Psoas muscle (tissue), 8 donors: ENCODE results near the gene CD99. TPM values are rescaled to one million over a fixed set of nuclear protein-coding genes. Genes with fewer than 3 reads are reported as not detected.
"Not testable (repeated sequence)": the region's sequence is repeated elsewhere in the genome, so short reads cannot be mapped to it uniquely, and the experiment has no call there.

ENCODE experiments used
- ATAC-seq, 4 donors: fragments of 200-7000 bp; cut with Tn5 transposase; one replicate each; pipeline ENCODE4 v1.9.1; 2020; ENCODE audit warnings: moderate library complexity in 3 of 4, mild to moderate bottlenecking in 2 of 4
- DNase-seq, 2 donors: peaks; one replicate each; pipeline ENCODE4 v3.0.0-alpha.2; 2020
- H3K27ac ChIP-seq: fragments of 200-600 bp; one replicate; pipeline ENCODE4 v1.8.0; 2022
- H3K27me3 ChIP-seq, 3 donors: fragments of 200-600 bp in 1 of 3; one replicate each; pipeline versions ENCODE4 v1.6.1 to v1.8.0; 2013 to 2022; ENCODE audit warnings: low read length in 2 of 3, mild to moderate bottlenecking in 2 of 3, moderate library complexity in 1 of 3; ENCODE audit not compliant: insufficient read depth in 3 of 3
- H3K36me3 ChIP-seq, 2 donors: fragments of 200-600 bp in 1 of 2; one replicate each; pipeline versions ENCODE4 v1.6.1 to v1.8.0; 2013 to 2022; ENCODE audit warnings: low read depth in 1 of 2, mild to moderate bottlenecking in 1 of 2, moderate library complexity in 1 of 2; ENCODE audit not compliant: insufficient read depth in 1 of 2
- H3K4me1 ChIP-seq: fragments of 200-600 bp; one replicate; pipeline ENCODE4 v1.8.0; 2022
- H3K4me3 ChIP-seq: fragments of 200-600 bp; one replicate; pipeline ENCODE4 v1.8.0; 2022; ENCODE audit warnings: mild to moderate bottlenecking
- H3K9me3 ChIP-seq: fragments of 200-600 bp; one replicate; pipeline ENCODE4 v1.8.0; 2022
- WGBS, 3 donors: extraction: QIAGEN DNeasy Blood & Tissue Kit; methylation state at CpG; one replicate each; pipeline versions ENCODE4 v1.1.6 to v1.1.7; 2013; 5-methylcytosine and 5-hydroxymethylcytosine counted together
- intact Hi-C, 2 donors: fragments of 100-400 bp; cut with DNase I; formaldehyde crosslinking; loops; one replicate each; pipeline versions ENCODE4 v1.11.0 to v1.14.2; 2022
- polyA plus RNA-seq, 3 donors: library from polyadenylated mRNA; stranded (reverse); fragments of 200-250 nt; gene quantifications; one replicate each; pipeline ENCODE4 v1.2.3, GENCODE V29; 2013
- total RNA-seq, 4 donors: library from RNA; stranded (reverse); fragmentation: NEBNext Ultra II Directional in 2 of 4; extraction: Animal tissue kit (Norgen Biotek cat#: 25700) in 2 of 4; gene quantifications; one replicate each; pipeline versions ENCODE4 v1.2.1 to v1.2.4, GENCODE V29; 2021 to 2023
- TF ChIP-seq, protein P1 (sequence below): fragments of 200-600 bp; IDR thresholded peaks from one replicate; pipeline ENCODE4 v1.8.0; 2022; ENCODE audit warnings: antibody characterized with exemption
- donor health status: healthy with polysubstance abuse.
- donor health status: DM: no; HTN: no; CAD: no; lungs with moderate emphysema.
- donor health status: Bipolar disorder and iron deficiency.
- donor health status: healthy.
- donor health status: DM: yes; HTN: yes; CAD: no.
- donor health status: DM: no; HTN: no; CAD: no.
- donor health status: DM: no; HTN: no; CAD: no.
- donor health status: DM: yes; HTN: yes; CAD: no.

Gene CD99
- total and polyA plus RNA-seq, 7 donors = 118 to 239 (median 128) TPM

DNA sequence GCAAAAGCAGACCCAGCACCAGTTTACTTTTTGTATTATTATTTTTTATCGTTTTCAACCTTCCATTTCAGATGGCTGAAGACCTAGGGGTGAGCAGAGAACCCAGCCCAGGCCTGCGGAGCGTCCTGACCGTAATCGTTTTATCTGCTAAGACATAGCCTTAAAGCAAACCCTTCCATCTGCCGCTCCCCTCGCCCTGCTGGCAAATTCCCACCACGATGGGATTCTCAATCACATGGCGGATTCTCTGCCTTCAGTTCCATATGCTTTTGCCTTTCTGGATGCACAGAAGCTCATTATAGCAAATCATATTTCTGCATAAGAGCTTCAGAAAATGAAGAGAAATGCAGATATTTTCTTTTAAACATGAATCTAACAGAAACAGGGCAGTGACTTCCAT lies 42.2 kb downstream of the CD99 start:
- 91 to 96% (median 94%) methylated on average over 9 of the region's 9 CpGs for WGBS, 3 donors
- no peak for ATAC-seq

DNA sequence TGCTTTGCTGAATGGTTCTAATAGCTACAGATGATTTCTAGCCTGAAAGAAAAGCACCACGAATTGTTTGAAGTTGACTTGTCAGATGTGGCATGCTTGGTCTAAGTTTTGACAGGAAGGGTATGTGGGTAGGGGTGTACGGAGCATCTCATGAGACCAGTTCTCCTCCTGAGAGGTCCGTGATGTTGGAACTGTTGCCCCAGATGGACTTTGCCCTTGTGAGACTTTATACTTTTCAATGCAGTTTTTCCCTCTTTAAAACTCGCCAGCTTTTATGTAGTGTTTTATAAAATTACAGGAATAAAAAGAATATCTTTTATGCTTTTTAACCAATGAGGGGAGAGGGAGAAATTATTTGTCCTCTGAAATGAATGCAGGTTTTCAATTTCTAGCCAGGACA lies 44.2 kb downstream of the CD99 start:
- no peak for ATAC-seq
- H3K4me1 ChIP-seq = no peaks in the 10 kb centered on the region
- H3K27me3 ChIP-seq = no peaks in the 10 kb centered on the region
- intact Hi-C loops = no loop called here
- H3K36me3 ChIP-seq = peaks cover 0 to 72% of the 10 kb centered on the region in 2 donors
- no peaks in the 10 kb centered on the region for H3K9me3 ChIP-seq
- no peak overlapping the region for H3K4me3 ChIP-seq
- H3K27ac ChIP-seq = no peak overlapping the region
- no peak for DNase-seq
- WGBS, 3 donors = 93 to 98% (median 97%) methylated on average over 4 of the region's 4 CpGs
- TF ChIP-seq, protein P1, sequence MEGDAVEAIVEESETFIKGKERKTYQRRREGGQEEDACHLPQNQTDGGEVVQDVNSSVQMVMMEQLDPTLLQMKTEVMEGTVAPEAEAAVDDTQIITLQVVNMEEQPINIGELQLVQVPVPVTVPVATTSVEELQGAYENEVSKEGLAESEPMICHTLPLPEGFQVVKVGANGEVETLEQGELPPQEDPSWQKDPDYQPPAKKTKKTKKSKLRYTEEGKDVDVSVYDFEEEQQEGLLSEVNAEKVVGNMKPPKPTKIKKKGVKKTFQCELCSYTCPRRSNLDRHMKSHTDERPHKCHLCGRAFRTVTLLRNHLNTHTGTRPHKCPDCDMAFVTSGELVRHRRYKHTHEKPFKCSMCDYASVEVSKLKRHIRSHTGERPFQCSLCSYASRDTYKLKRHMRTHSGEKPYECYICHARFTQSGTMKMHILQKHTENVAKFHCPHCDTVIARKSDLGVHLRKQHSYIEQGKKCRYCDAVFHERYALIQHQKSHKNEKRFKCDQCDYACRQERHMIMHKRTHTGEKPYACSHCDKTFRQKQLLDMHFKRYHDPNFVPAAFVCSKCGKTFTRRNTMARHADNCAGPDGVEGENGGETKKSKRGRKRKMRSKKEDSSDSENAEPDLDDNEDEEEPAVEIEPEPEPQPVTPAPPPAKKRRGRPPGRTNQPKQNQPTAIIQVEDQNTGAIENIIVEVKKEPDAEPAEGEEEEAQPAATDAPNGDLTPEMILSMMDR = no peak

More for the DNA sequence above, 42.2 kb downstream of the CD99 start:
- no peak overlapping the region for H3K4me3 ChIP-seq
- H3K36me3 ChIP-seq = peaks cover 3 to 74% of the 10 kb centered on the region in 2 donors
- no peaks in the 10 kb centered on the region for H3K4me1 ChIP-seq
- intact Hi-C loops = no loop called here
- TF ChIP-seq, protein P1 = no peak
- no peaks in the 10 kb centered on the region for H3K27me3 ChIP-seq
- no peak for DNase-seq
- no peak overlapping the region for H3K27ac ChIP-seq
- H3K9me3 ChIP-seq = no peaks in the 10 kb centered on the region

DNA sequence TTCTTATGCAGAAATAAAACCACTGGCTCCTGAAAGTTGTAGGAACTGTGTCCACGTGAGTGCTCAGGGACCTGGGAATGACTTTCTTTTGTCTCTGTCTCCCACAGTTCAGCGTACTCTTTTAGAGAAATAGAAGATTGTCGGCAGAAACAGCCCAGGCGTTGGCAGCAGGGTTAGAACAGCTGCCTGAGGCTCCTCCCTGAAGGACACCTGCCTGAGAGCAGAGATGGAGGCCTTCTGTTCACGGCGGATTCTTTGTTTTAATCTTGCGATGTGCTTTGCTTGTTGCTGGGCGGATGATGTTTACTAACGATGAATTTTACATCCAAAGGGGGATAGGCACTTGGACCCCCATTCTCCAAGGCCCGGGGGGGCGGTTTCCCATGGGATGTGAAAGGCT lies 49.6 kb downstream of the CD99 start:
- TF ChIP-seq, protein P1 = no peak

DNA sequence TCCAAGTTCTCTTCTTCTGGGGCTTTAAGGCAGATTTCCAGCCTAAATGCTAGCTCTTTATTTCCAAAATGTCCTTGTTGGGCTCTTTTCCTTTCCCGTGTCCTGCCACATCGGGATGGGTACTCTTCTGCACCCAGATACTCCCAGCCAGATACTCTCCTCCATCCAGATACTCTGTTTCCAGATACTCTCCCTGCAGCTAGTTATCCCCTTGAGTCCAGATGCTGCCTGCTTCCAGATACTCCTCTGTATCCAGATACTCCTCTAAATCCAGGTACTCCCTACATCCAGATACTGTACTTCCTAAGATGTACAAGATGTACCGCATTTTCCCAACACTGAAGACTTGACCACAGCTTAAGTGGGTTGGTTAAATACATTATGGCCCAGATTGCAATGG lies 50.3 kb downstream of the CD99 start:
- DNase-seq (no peak), ATAC-seq (no peak)
- Histone ChIP-seq H3K36me3 (peaks cover 0 to 50% of the 10 kb centered on the region in 2 donors), H3K4me3 (no peak overlapping the region), H3K9me3 (no peaks in the 10 kb centered on the region), H3K4me1 (no peaks in the 10 kb centered on the region), H3K27ac (no peak overlapping the region), H3K27me3 (no peaks in the 10 kb centered on the region)
- intact Hi-C loops = no loop called here
- TF ChIP-seq, protein P1 = no peak
- WGBS, 3 donors = 94 to 97% (median 97%) methylated on average over 3 of the region's 3 CpGs

More for the DNA sequence above, 49.6 kb downstream of the CD99 start:
- Histone ChIP-seq H3K4me1 (no peaks in the 10 kb centered on the region), H3K36me3 (peaks cover 0 to 57% of the 10 kb centered on the region in 2 donors), H3K27ac (no peak overlapping the region), H3K9me3 (no peaks in the 10 kb centered on the region), H3K27me3 (no peaks in the 10 kb centered on the region), H3K4me3 (no peak overlapping the region)
- 61 to 74% (median 70%) methylated on average over 11 of the region's 11 CpGs for WGBS, 3 donors
- no peak for ATAC-seq
- DNase-seq = no peak
- intact Hi-C loops = no loop called here

DNA sequence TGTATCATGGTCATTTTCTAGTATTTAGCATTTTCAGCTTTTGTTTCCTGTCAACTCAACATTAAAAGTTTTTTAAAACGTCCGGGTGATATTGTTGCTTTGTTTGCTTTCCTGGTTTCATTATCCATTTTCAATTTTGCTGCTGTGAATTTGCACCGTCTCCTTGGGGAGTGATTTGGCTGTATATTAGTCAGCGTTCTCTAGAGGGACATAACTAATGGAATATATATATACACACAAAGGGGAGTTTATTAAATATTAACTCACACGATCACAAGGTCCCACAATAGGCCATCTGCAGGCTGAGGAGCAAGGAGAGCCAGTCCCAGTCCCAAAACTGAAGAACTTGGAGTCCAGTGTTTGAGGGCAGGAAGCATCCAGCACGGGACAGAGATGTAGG lies 55.2 kb downstream of the CD99 start:
- H3K36me3 ChIP-seq = peaks cover 0 to 15% of the 10 kb centered on the region in 2 donors
- H3K4me3 ChIP-seq, H3K9me3 ChIP-seq, DNase-seq, intact Hi-C loops, H3K27ac ChIP-seq, H3K4me1 ChIP-seq, ATAC-seq, H3K27me3 ChIP-seq: not testable (repeated sequence)
- 44 to 54% (median 51%) methylated on average over 6 of the region's 6 CpGs for WGBS, 3 donors
